ENCODE results near the gene CABP2.

DNA sequence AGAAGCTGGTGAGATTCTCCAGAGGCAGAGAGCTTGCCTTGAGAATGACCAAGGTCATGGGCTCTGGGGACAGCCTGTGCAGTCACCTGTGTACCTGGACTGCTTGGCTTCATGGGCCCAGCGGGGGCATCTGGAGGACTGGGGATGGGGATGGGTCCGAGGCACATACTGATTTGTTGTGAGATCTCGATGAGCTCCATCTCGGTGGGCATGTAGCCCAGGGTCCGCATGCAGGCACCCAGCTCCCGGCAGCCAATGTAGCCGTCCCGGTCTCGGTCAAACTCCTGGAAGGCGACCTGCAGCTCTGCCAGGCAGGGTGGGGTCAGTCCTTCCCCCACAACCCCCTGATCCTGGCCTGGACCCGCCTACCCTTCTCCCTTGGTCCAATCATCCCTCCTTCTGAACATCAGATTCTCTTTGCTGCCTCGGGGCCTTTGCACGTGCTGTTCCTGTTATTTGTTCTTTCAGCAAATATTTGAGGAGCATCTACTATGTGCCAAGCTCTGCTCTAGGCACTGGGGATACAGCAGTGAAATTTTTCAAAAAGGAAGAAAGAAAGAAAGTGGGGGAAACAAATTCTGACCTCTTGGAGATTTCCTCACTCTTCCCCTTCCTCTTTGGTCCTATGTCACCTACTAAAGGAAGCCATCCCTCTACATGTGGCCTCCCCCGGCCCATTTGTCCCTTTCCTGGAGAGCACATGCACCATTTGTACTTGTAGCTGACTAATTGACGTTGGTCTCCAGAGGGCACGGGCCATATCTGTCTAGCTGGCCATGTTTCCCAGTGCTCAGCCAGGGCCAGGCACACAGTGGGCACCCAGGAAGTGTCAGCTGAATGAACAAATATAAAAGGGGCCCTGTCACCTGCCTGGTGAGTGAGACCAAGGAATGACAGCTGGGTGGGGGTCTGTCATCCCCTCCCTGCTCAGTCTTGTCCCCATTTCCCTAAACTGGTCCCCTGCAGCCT is 2.1 kb downstream of the CABP2 start:
- no peak for TF ChIP-seq GLIS3 (CRISPR knock-in tag; IDR thresholded peaks at IDR 0.05)
- TF ChIP-seq, protein P1, sequence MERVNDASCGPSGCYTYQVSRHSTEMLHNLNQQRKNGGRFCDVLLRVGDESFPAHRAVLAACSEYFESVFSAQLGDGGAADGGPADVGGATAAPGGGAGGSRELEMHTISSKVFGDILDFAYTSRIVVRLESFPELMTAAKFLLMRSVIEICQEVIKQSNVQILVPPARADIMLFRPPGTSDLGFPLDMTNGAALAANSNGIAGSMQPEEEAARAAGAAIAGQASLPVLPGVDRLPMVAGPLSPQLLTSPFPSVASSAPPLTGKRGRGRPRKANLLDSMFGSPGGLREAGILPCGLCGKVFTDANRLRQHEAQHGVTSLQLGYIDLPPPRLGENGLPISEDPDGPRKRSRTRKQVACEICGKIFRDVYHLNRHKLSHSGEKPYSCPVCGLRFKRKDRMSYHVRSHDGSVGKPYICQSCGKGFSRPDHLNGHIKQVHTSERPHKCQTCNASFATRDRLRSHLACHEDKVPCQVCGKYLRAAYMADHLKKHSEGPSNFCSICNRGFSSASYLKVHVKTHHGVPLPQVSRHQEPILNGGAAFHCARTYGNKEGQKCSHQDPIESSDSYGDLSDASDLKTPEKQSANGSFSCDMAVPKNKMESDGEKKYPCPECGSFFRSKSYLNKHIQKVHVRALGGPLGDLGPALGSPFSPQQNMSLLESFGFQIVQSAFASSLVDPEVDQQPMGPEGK (CRISPR knock-in tag; IDR thresholded peaks at IDR 0.05; ENCODE audit: borderline replicate concordance) = no peak
- no peak for TF ChIP-seq ARNTL (CRISPR knock-in tag; IDR thresholded peaks at IDR 0.05; ENCODE audit: borderline replicate concordance, low read depth)
- no peak for TF ChIP-seq RARB (CRISPR knock-in tag; IDR thresholded peaks at IDR 0.05)
- no peak for TF ChIP-seq CSRNP3 (CRISPR knock-in tag; IDR thresholded peaks at IDR 0.05)
- TF ChIP-seq CREB5 (CRISPR knock-in tag; IDR thresholded peaks at IDR 0.05; ENCODE audit: low read depth) = no peak
- TF ChIP-seq, protein P2, sequence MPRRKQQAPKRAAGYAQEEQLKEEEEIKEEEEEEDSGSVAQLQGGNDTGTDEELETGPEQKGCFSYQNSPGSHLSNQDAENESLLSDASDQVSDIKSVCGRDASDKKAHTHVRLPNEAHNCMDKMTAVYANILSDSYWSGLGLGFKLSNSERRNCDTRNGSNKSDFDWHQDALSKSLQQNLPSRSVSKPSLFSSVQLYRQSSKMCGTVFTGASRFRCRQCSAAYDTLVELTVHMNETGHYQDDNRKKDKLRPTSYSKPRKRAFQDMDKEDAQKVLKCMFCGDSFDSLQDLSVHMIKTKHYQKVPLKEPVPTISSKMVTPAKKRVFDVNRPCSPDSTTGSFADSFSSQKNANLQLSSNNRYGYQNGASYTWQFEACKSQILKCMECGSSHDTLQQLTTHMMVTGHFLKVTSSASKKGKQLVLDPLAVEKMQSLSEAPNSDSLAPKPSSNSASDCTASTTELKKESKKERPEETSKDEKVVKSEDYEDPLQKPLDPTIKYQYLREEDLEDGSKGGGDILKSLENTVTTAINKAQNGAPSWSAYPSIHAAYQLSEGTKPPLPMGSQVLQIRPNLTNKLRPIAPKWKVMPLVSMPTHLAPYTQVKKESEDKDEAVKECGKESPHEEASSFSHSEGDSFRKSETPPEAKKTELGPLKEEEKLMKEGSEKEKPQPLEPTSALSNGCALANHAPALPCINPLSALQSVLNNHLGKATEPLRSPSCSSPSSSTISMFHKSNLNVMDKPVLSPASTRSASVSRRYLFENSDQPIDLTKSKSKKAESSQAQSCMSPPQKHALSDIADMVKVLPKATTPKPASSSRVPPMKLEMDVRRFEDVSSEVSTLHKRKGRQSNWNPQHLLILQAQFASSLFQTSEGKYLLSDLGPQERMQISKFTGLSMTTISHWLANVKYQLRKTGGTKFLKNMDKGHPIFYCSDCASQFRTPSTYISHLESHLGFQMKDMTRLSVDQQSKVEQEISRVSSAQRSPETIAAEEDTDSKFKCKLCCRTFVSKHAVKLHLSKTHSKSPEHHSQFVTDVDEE (CRISPR knock-in tag; IDR thresholded peaks at IDR 0.05) = no peak
